Gastrocnemius medialis (tissue), 4 donors: ENCODE measurements around the gene STAMBP.

Experiments used
- POLR2A ChIP-seq, 2 donors: fragments of 450-650 bp; IDR thresholded peaks; one replicate each; pipeline ENCODE4 v1.6.1; 2017; ENCODE audit warnings: antibody characterized with exemption in 2 of 2, mild to moderate bottlenecking in 2 of 2, moderate library complexity in 2 of 2
- TF ChIP-seq, protein P1 (sequence below), 5 experiments: fragments of 450-650 bp in 3 of 5; fragments of 200-600 bp in 2 of 5; sonication (generic) in 2 of 5; IDR thresholded peaks in 4 of 5; conservative IDR thresholded peaks in 1 of 5; 1 replicate in 4 of 5; 2 replicates in 1 of 5; pipeline ENCODE4 v1.5.1; 2016 to 2019; ENCODE audit warnings: antibody characterized with exemption in 5 of 5, mild to moderate bottlenecking in 3 of 5, moderate library complexity in 3 of 5

DNA sequence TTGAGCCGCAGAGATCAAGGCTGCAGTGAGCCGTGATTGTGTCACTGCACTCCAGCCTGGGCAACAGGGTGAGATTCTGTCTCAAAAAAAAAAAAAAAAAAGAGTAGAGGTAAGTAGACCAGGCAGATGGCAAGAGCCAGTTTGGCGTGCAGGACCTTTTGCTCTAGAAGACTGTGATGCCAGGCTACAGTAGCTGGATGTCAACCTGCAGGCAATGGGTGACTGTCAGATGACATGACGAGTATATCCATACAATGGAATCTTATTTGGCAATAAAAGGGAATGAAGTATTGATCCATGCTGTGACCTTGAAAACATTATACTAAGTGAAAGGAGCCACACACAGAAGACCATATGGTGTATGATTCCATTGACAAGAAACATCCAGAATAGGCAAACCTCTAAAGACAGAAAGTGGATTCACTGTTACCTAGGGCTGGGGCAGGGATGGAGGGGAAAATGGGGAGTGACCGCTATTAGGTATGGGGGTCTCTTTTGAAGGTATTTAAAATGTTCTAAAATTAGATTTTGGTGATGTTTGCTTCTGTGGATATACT is 86.8 kb downstream of the STAMBP start:
- TF ChIP-seq, protein P1, sequence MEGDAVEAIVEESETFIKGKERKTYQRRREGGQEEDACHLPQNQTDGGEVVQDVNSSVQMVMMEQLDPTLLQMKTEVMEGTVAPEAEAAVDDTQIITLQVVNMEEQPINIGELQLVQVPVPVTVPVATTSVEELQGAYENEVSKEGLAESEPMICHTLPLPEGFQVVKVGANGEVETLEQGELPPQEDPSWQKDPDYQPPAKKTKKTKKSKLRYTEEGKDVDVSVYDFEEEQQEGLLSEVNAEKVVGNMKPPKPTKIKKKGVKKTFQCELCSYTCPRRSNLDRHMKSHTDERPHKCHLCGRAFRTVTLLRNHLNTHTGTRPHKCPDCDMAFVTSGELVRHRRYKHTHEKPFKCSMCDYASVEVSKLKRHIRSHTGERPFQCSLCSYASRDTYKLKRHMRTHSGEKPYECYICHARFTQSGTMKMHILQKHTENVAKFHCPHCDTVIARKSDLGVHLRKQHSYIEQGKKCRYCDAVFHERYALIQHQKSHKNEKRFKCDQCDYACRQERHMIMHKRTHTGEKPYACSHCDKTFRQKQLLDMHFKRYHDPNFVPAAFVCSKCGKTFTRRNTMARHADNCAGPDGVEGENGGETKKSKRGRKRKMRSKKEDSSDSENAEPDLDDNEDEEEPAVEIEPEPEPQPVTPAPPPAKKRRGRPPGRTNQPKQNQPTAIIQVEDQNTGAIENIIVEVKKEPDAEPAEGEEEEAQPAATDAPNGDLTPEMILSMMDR (IDR thresholded peaks at IDR 0.05 in 4 of 5, conservative IDR thresholded peaks at IDR 0.05 in 1 of 5), result no peak
- no peak for TF ChIP-seq POLR2A (IDR thresholded peaks at IDR 0.05)
